ENCODE measurements around the gene SMYD4.
A peak's percentile ranks its signal among the peaks of the same experiment; 100 is the strongest.
"Not testable (repeated sequence)": the region's sequence is repeated elsewhere in the genome, so short reads cannot be mapped to it uniquely, and the experiment has no call there.

SMYD4 gene

DNA sequence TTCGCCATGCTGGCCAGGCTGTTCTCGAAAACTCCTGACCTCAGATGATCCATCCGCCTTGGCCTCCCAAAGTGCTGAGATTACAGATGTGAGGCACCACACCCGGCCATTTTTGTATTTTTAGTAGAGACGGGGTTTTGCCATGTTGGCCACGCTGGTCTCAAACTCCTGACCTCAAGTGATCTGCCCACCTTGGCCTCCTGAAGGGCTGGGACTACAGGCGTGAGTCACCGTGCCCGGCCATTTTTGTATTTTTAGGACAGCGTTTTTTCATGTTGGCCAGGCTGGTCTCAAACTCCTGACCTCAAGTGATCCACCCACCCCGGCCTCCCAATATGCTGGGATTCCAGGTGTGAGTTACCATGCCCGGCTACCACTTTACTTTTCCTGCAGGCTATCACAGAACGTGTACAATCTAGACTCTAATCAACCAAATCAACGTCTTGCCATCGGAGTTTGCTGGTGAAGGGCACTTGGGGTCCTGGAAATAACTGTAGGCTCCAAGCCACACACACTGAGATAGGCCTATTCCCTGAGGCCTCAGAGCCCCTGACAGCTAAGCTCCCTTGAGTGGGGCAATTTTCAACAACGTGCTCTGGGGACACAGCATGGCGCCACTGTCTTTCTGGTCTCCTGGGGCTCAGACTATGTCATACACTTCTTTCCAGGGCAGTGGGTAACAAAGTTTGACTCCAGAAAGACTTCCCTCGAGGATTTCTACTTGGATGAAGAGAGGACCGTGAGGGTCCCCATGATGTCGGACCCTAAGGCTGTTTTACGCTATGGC lies 55.1 kb downstream of the SMYD4 start:
- no peak overlapping the region for H3K4me3 ChIP-seq (ENCODE audit: low read length)
- H3K27ac ChIP-seq (ENCODE audit: low read depth, low read length), result no peak overlapping the region
- H3K9ac ChIP-seq (ENCODE audit: low read length), result no peak overlapping the region
- H3K4me1 ChIP-seq (ENCODE audit: control insufficient read depth, insufficient read depth, low read length), result peaks cover 6% of the 10 kb centered on the region
- no peaks in the 10 kb centered on the region for H3K27me3 ChIP-seq (ENCODE audit: control insufficient read depth, insufficient read depth, low read length)
- peaks cover 7% of the 10 kb centered on the region for H3K36me3 ChIP-seq (ENCODE audit: control insufficient read depth, insufficient read depth, low read length)

GRCh38 chr17:1773696-1774181 lies 56.0 kb downstream of the SMYD4 start:
- Histone ChIP-seq H3K36me3 (ENCODE audit: control insufficient read depth, insufficient read depth, low read length) (peaks cover 7% of the 10 kb centered on the region), H3K9ac (ENCODE audit: low read length) (no peak overlapping the region), H3K4me3 (ENCODE audit: low read length) (no peak overlapping the region), H3K27me3 (ENCODE audit: control insufficient read depth, insufficient read depth, low read length) (no peaks in the 10 kb centered on the region), H3K4me1 (ENCODE audit: control insufficient read depth, insufficient read depth, low read length) (peaks cover 3% of the 10 kb centered on the region), H3K27ac (ENCODE audit: low read depth, low read length) (no peak overlapping the region)

GRCh38 chr17:1773000-1773695 lies 56.6 kb downstream of the SMYD4 start:
- H3K36me3 ChIP-seq (ENCODE audit: control insufficient read depth, insufficient read depth, low read length); H3K4me3 ChIP-seq (ENCODE audit: low read length); H3K9ac ChIP-seq (ENCODE audit: low read length); H3K27ac ChIP-seq (ENCODE audit: low read depth, low read length); H3K27me3 ChIP-seq (ENCODE audit: control insufficient read depth, insufficient read depth, low read length); H3K4me1 ChIP-seq (ENCODE audit: control insufficient read depth, insufficient read depth, low read length): not testable (repeated sequence)

DNA sequence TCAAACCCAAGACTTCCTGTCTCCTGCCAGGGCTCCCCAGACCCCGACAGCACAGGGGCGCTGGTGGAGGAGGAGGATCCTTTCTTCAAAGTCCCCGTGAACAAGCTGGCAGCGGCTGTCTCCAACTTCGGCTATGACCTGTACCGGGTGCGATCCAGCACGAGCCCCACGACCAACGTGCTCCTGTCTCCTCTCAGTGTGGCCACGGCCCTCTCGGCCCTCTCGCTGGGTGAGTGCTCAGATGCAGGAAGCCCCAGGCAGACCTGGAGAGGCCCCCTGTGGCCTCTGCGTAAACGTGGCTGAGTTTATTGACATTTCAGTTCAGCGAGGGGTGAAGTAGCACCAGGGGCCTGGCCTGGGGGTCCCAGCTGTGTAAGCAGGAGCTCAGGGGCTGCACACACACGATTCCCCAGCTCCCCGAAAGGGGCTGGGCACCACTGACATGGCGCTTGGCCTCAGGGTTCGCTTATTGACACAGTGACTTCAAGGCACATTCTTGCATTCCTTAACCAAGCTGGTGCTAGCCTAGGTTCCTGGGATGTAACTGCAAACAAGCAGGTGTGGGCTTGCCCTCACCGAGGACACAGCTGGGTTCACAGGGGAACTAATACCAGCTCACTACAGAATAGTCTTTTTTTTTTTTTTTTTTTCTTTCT lies 59.8 kb downstream of the SMYD4 start:
- Histone ChIP-seq H3K36me3 (ENCODE audit: control insufficient read depth, insufficient read depth, low read length) (no peaks in the 10 kb centered on the region), H3K27ac (ENCODE audit: low read depth, low read length) (no peak overlapping the region), H3K4me1 (ENCODE audit: control insufficient read depth, insufficient read depth, low read length) (peaks cover 3% of the 10 kb centered on the region), H3K27me3 (ENCODE audit: control insufficient read depth, insufficient read depth, low read length) (no peaks in the 10 kb centered on the region), H3K4me3 (ENCODE audit: low read length) (no peak overlapping the region), H3K9ac (ENCODE audit: low read length) (no peak overlapping the region)

GRCh38 chr17:1767358-1767757 lies 62.3 kb downstream of the SMYD4 start:
- H3K4me1 ChIP-seq (ENCODE audit: control insufficient read depth, insufficient read depth, low read length), result peaks cover 3% of the 10 kb centered on the region
- no peak overlapping the region for H3K27ac ChIP-seq (ENCODE audit: low read depth, low read length)
- H3K4me3 ChIP-seq (ENCODE audit: low read length), result no peak overlapping the region
- no peaks in the 10 kb centered on the region for H3K36me3 ChIP-seq (ENCODE audit: control insufficient read depth, insufficient read depth, low read length)
- H3K9ac ChIP-seq (ENCODE audit: low read length), result no peak overlapping the region
- no peaks in the 10 kb centered on the region for H3K27me3 ChIP-seq (ENCODE audit: control insufficient read depth, insufficient read depth, low read length)

GRCh38 chr17:1766382-1767135 lies 63.1 kb downstream of the SMYD4 start:
- peaks cover 3% of the 10 kb centered on the region for H3K4me1 ChIP-seq (ENCODE audit: control insufficient read depth, insufficient read depth, low read length)
- H3K4me3 ChIP-seq (ENCODE audit: low read length), result no peak overlapping the region
- no peaks in the 10 kb centered on the region for H3K27me3 ChIP-seq (ENCODE audit: control insufficient read depth, insufficient read depth, low read length)
- no peak overlapping the region for H3K9ac ChIP-seq (ENCODE audit: low read length)
- no peaks in the 10 kb centered on the region for H3K36me3 ChIP-seq (ENCODE audit: control insufficient read depth, insufficient read depth, low read length)
- no peak overlapping the region for H3K27ac ChIP-seq (ENCODE audit: low read depth, low read length)

GRCh38 chr17:1765576-1765975 lies 64.1 kb downstream of the SMYD4 start:
- Histone ChIP-seq H3K9ac (ENCODE audit: low read length) (no peak overlapping the region), H3K27me3 (ENCODE audit: control insufficient read depth, insufficient read depth, low read length) (no peaks in the 10 kb centered on the region), H3K36me3 (ENCODE audit: control insufficient read depth, insufficient read depth, low read length) (no peaks in the 10 kb centered on the region), H3K4me3 (ENCODE audit: low read length) (no peak overlapping the region), H3K4me1 (ENCODE audit: control insufficient read depth, insufficient read depth, low read length) (peaks cover 3% of the 10 kb centered on the region), H3K27ac (ENCODE audit: low read depth, low read length) (no peak overlapping the region)

GRCh38 chr17:1764705-1765104 lies 65.0 kb downstream of the SMYD4 start:
- not testable (repeated sequence) for H3K9ac ChIP-seq (ENCODE audit: low read length); H3K36me3 ChIP-seq (ENCODE audit: control insufficient read depth, insufficient read depth, low read length); H3K4me3 ChIP-seq (ENCODE audit: low read length); H3K27ac ChIP-seq (ENCODE audit: low read depth, low read length); H3K4me1 ChIP-seq (ENCODE audit: control insufficient read depth, insufficient read depth, low read length); H3K27me3 ChIP-seq (ENCODE audit: control insufficient read depth, insufficient read depth, low read length)

DNA sequence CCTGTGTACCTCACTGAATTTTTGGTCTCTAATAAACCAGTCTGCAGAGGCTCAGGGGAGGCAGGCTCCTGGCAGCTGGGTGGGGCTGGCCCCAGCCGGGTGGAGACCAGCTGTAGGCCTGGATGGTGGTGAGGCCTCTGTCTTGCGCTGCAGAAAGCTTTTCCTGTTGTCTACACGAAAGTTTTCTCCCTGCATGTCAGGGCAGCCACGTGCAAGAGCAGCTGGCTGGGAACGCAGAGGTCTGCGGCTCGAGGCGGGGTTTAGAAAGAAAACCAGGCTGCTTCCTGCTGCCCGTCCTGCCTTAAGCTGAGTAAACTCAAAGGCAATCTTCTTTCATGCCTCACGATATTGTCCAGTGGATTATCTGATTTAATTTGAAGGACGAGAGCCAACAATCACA lies 65.4 kb downstream of the SMYD4 start:
- Histone ChIP-seq H3K9ac (ENCODE audit: low read length) (no peak overlapping the region), H3K36me3 (ENCODE audit: control insufficient read depth, insufficient read depth, low read length) (no peaks in the 10 kb centered on the region), H3K4me1 (ENCODE audit: control insufficient read depth, insufficient read depth, low read length) (no peaks in the 10 kb centered on the region), H3K4me3 (ENCODE audit: low read length) (no peak overlapping the region), H3K27me3 (ENCODE audit: control insufficient read depth, insufficient read depth, low read length) (no peaks in the 10 kb centered on the region), H3K27ac (ENCODE audit: low read depth, low read length) (peak overlapping the region; percentile 44)

DNA sequence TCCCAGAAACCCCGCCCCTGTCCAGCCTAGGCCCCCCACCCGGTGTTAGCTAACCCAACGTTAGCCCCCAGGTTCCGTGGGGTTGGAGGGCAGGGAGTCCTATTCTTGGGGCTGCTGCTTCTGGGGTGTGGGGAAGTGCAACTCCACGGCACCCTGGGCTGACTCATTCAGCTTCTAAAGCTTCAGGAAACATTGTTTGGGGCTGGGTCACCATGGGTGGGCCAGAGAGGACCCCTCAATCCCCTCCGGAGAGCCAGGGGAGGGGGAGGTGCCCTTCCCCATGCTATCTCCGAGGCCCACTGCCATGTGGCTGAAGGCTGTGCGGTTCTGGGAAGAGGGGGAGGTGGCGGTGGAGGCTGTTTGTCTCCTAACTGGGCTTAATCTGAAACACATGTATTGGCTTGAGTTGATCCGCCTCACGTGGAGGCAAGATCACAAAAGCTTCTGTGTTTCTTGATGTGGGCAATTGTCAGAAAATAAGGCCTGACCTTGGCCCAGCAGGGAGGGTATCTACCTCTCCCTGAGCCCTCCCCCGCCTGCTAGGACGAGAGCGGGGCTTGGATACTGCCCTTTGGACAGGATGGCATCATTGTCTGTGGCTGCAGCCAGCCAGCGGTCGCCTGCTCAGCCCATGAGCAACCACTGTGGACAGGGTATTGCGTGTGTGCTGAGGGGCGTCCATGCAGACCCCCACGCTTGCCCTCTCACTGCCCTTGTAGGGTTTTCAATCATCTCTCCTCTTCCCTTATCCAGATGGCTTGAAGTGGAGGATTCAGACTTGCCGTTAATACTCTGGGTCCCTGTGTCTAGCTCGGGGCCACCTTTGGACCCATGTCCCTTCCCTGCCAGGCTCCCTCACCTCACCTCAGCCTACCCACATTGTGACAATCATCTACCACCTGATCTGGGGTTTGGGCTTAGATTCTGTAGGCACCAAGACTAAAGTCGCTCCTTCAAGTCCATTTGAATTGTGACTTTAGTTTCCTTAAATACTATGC lies 66.5 kb downstream of the SMYD4 start:
- H3K27ac ChIP-seq (ENCODE audit: low read depth, low read length), result peak overlapping the region; percentile 70
- peak overlapping the region; percentile 35 for H3K9ac ChIP-seq (ENCODE audit: low read length)
- no peaks in the 10 kb centered on the region for H3K4me1 ChIP-seq (ENCODE audit: control insufficient read depth, insufficient read depth, low read length)

GRCh38 chr17:1762233-1762900 lies 67.3 kb downstream of the SMYD4 start:
- no peaks in the 10 kb centered on the region for H3K36me3 ChIP-seq (ENCODE audit: control insufficient read depth, insufficient read depth, low read length)
- H3K27ac ChIP-seq (ENCODE audit: low read depth, low read length), result peak overlapping the region; percentile 70
- H3K27me3 ChIP-seq (ENCODE audit: control insufficient read depth, insufficient read depth, low read length), result no peaks in the 10 kb centered on the region
- H3K9ac ChIP-seq (ENCODE audit: low read length), result no peak overlapping the region
- H3K4me1 ChIP-seq (ENCODE audit: control insufficient read depth, insufficient read depth, low read length), result no peaks in the 10 kb centered on the region
- peak overlapping the region; percentile 59 for H3K4me3 ChIP-seq (ENCODE audit: low read length)

More for the DNA sequence above, 66.5 kb downstream of the SMYD4 start:
- H3K36me3 ChIP-seq (ENCODE audit: control insufficient read depth, insufficient read depth, low read length), result no peaks in the 10 kb centered on the region
- peak overlapping the region; percentile 49 for H3K4me3 ChIP-seq (ENCODE audit: low read length)
- H3K27me3 ChIP-seq (ENCODE audit: control insufficient read depth, insufficient read depth, low read length), result no peaks in the 10 kb centered on the region
